PC-3 (cell line): ENCODE data around the gene LIN9.

Experiments used
- EZH2phosphoT487 ChIP-seq: fragments of 300-600 bp; sonication (generic); IDR thresholded peaks from 2 replicates; pipeline ENCODE4 v1.6.1; 2018; ENCODE audit warnings: mild to moderate bottlenecking, antibody characterized with exemption, low read length, borderline replicate concordance
- TF ChIP-seq, protein P1 (sequence below): fragments of 300-600 bp; sonication (generic); conservative IDR thresholded peaks from 2 replicates; pipeline ENCODE4 v1.5.1; 2017; ENCODE audit warnings: antibody characterized with exemption, low read depth, mild to moderate bottlenecking, low read length

DNA sequence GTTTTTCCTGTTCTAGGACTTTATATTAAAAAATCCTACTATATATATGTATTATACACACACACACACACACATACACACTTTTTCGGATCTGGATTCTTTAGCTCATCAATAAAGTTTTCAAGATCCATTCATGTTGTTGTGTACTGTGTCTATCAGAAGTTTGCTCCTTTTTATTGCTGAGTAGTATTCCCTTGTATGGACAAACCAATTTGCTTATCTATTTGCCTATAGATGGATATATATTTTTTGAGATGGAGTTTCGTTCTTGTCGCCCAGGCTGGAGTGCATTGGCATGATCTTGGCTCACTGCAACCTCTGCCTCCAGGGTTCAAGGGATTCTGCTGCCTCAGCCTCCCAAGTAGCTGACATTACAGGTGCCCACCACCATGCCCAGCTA, 20.3 kb upstream of the LIN9 start:
- TF ChIP-seq, protein P1, sequence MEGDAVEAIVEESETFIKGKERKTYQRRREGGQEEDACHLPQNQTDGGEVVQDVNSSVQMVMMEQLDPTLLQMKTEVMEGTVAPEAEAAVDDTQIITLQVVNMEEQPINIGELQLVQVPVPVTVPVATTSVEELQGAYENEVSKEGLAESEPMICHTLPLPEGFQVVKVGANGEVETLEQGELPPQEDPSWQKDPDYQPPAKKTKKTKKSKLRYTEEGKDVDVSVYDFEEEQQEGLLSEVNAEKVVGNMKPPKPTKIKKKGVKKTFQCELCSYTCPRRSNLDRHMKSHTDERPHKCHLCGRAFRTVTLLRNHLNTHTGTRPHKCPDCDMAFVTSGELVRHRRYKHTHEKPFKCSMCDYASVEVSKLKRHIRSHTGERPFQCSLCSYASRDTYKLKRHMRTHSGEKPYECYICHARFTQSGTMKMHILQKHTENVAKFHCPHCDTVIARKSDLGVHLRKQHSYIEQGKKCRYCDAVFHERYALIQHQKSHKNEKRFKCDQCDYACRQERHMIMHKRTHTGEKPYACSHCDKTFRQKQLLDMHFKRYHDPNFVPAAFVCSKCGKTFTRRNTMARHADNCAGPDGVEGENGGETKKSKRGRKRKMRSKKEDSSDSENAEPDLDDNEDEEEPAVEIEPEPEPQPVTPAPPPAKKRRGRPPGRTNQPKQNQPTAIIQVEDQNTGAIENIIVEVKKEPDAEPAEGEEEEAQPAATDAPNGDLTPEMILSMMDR, result no peak
- no peak for TF ChIP-seq EZH2phosphoT487
